ENCODE measurements around the gene STARD10.

The STARD10 gene

DNA sequence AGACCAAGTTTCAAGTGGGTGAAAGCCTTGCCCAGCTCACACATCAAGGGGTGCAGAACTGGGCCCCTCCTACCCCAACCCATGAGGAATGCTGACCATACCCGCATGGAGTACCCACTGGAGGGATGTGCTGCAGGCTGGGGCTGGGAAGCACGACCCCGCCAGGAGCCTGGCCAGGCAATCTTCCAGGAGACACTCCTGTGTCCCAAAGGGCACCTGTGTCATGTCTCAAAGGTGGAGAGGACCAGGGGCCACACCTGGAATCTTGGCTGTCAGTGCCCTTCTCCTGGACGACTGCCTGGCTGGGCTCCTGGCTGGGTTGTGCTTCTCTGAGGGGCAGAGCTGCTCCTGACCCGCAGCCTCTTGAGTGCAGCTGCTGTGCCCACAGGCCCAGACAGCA lies 48.3 kb downstream of the STARD10 start:
- no peak for DNase-seq (ENCODE audit: low read depth in 2 of 2)

DNA sequence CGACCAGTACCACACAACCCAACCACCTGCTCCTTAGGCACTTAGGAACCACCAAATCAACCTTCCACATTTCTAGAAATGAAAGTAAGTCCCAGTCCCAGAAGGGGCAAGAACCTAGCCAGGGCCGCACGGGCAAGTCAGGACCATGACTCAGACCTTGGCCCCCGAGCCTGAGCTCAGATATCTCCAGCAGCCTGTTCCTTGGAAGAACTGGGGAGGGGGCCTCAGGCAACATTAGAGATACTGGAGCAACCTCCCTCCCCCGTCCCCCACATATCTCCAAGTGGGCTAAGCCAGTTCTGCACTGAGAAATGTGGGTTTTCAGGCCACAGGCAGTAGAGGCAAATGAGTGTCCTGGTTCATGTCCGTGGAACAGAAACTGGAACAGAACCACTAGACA lies 49.4 kb downstream of the STARD10 start:
- DNase-seq (ENCODE audit: low read depth in 2 of 2) = no peak

DNA sequence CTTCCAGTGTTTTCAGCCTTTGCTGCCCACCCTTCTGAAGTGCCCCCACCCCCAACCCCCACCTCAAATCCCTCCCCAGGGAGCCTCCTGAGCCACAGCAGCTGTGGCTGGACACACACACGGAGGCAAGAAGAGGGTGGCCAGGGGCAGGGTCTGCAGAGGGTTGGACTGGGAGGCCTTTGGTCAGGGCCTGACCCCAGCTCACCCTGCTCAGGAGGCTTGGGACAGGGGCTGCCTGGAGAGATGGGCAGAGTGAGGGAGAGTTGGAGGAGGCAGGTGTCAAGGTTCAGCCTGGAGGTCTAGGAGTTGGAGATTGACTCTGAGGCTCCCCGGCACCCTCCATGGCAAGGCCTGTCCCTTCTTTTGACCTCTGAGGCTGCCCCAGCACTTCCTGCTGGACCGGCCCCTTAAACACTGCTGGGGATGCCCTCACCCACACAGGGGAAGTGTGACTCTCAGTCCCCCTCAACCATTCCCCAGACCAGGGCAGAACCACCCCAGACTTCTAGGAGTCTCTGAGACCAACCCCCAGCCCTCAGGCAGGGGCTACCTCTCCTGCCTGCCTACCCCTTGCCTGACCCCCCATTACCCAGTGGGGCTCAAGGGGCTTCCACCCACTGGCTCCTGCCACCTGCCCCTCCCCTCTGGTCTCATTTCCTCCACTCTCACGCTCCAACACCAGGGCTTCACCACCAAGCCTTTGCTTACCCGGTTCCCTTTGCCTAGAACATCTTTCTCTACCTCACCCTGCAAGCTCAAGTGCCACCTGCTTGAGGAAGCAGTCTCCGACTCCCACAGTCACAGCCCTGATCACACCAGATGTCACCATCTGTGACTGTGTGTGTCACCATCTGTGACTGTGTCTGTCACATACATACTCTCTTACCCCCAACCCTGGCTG lies 50.3 kb downstream of the STARD10 start:
- no peak for DNase-seq (ENCODE audit: low read depth in 2 of 2)

DNA sequence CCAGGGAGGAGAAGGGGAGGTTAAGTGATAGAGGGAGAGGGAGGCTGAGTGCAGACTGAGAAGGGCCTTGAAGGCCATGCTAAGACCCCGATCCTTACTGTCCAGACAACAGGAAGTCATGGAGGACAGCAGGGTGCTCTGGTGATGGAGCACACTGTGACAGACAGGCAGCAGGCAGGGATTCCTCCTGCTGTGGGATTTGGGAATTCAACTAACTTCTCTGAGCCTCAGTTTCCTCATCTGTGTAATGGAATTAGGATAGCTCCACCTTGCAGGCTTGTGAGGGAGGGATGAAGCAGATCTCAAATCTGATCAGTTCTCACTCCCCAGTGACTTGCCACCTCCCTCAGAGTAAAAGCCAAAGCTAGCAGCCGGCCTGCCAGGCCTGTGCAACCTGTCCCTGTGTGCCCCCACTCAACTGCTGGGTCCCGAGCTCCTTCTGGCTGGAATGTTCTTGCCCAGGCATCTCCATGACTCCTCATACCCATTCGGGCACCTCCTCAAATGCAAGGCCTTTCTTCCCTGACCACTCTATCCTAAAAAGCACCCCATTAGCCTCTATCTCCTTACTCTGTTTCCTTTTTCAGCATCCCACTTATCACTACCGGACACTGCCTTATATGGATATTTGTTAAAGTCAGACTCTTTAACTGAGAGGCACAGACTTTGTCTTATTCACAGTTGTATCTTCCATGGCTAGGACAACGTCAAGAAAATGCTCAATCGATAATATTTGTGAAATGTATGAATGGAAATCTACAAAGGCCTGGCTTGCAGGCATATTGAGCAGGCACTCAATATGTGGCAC lies 51.1 kb downstream of the STARD10 start:
- no peak for DNase-seq (ENCODE audit: low read depth in 2 of 2)

DNA sequence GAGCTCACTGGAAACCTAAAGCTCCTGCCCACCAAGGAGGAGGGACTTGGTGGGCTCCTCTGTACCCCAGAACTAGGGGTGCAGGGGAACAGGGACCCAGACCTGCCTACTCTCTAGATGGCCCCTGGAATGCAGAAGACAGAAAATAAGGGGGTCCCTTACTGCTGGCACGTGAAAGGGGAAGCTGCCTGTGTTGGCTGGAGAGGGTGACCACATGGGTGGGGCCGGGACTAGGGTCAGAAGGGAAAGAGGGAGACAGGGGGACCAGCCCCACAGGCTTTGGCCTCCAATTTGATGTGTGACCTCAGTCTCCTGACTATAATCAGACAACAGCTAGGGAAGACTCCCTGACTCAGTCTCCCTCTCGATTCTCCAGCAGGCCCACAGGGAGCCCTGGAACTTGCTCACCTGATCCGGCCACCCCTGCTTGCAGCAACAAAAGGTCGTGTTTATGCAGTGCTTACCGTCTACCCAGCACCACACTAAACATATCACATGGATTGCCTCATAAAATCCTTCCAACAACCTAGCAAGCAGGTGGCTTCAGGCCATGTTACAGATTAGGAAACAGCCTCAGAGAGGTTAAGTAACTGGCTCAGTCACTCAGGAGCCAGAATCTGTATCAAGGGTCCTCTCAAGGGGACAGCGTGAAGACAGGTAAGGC lies 51.9 kb downstream of the STARD10 start:
- DNase-seq (ENCODE audit: low read depth in 2 of 2) = no peak

- peak in 1 of 2 donors; percentile 32 for DNase-seq (ENCODE audit: low read depth in 2 of 2)
Observed at GRCh38 chr11:72741429-72741833, 52.4 kb downstream of the STARD10 start.

DNA sequence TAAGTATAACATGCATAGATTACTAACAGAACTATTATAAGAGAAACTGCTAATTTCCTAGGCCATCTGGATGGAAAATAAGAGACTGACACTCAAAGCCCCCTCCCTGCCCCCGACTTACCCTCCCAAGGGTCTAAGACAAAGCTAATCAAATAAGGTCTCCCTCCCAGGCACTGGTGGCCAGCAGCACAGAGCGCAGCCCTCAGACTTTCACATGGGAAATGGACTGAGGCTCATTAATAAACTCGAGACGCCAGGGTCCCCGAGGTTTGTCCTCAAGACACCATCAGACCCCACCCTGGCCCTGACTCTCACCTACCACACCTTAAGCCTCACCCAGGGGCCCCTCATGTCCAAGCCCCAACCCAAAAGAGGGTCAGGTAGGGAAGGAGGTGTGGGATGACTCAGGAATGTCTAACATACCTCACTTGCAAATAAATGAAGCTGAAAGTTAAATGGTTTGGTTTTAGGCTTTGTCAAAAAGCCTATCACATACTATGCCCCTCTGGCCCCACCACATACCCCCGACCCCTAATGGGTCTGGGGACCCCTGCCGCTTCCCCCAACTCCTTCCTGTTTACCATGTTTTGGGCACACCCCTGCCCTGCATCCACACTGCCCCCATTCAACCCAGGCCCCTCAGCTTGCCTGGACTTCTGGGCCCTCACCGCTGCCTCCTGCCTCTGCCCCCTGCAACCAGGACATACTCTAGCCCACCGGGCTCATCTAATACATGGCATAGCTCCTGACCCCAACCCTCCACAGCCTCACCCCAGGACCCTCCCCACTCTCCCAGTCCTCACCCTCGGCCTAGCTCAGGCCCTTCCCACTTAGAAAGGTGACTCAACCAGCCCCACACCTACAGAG lies 53.1 kb downstream of the STARD10 start:
- no peak for DNase-seq (ENCODE audit: low read depth in 2 of 2)

GRCh38 chr11:72740060-72740424 lies 53.8 kb downstream of the STARD10 start:
- no peak for DNase-seq (ENCODE audit: low read depth in 2 of 2)

DNA sequence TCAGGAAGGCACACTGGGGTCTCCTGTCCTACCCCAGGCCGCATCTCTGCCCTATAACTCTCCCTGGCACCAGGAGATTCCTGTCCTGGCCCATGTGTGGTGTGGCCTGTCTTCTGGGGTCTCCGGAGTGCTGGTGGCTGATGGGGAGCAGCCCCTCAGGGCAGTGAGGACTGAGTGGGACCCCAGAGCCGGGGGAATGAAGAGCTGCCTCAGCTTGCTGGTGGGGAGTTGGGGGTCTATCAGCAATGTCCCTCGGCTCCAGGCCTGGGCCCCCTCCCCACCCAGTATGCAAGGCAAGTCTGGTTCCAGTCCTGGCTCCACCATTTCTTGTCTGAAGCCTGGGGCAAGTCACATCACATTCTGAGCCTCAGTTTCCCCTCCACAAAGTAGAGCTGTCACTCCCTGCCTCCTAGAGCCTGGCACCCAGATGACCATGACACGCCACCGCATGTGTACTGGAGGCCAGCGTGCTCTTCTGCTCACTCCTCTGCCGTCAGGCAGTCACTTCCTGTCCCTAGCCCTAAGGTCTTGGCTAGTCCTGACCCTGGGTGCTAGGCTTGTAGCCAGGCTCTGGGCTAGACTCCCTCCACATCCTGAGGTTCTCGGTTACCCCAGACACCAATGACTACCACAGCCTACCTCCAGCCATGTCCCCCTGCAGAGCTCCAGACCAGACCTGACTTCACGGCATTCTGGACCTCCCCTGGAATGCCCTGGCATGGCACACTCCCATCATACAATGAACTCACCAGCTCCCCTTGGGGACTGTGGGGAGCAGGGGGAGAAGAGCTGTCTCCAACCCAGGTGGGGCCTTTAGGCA lies 54.4 kb downstream of the STARD10 start:
- DNase-seq (ENCODE audit: low read depth in 2 of 2) = no peak

GRCh38 chr11:72738199-72739141 lies 55.4 kb downstream of the STARD10 start:
- no peak for DNase-seq (ENCODE audit: low read depth in 2 of 2)

DNA sequence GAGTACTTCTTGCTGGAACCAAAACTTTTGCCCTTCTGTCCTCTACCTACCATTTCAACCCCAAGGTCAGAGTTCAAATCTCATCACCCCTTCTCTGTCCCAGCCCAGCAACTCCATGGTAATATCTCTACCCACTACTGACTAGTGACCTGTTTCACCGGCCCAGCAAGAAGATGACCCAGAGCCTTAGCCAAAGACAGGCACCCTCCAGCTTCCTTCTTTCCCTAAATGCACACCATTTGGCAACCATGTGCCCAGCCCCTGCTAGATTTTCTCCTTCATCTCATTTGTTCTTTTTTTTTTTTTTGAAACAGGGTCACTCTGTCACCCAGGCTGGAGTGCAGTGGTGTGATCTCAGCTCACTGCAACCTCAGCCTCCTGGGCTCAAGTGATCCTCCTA lies 56.5 kb downstream of the STARD10 start:
- DNase-seq (ENCODE audit: low read depth in 2 of 2) = no peak

- peak; percentile 56 to 62 for DNase-seq (ENCODE audit: low read depth in 2 of 2)
Observed at GRCh38 chr11:72736452-72737069, 57.3 kb downstream of the STARD10 start.

- no peak for DNase-seq (ENCODE audit: low read depth in 2 of 2)
Observed at GRCh38 chr11:72735495-72736027, 58.3 kb downstream of the STARD10 start.

GRCh38 chr11:72732329-72732728 lies 61.5 kb downstream of the STARD10 start:
- DNase-seq (ENCODE audit: low read depth in 2 of 2) = no peak

- DNase-seq (ENCODE audit: low read depth in 2 of 2) = no peak
Observed at GRCh38 chr11:72730737-72731136, 63.1 kb downstream of the STARD10 start.

DNA sequence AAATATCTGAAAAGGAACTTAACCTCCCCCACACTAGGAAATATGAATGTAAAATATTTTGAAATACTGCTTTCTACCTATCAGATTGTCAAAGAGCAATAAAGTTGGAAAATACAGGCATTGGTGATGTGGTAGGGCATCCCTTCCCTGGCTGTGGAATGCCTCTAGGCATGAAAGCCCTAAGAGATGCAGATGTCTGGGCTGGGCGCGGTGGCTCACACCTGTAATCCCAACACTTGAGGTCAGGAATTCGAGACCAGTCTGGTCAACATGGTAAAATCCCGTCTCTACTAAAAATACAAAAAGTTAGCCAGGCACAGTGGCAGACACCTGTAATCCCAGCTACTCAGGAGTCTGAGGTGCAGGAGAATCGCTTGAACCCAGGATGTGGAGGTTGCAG lies 63.6 kb downstream of the STARD10 start:
- no peak for DNase-seq (ENCODE audit: low read depth in 2 of 2)

DNA sequence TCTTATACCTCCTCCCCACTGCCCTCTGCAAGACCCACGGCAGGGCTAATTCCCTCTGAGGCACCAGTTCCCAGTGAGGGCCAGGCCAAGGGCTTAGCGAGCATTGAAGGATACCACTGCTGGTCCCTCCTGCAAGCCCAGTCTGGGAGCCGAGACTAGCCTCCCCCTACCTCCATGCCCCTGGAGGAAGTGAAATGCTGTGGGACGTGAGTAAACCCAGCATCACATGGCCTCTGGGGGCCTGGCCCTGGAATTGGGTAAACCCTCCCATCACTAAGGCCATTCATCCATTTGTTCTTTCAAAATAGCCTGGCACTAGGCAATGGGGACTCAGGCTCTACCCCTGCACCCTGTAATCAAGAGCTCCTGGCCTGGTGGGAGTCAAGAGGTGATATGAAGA lies 66.3 kb downstream of the STARD10 start:
- no peak for DNase-seq (ENCODE audit: low read depth in 2 of 2)

All from stimulated activated CD8-positive, alpha-beta memory T cell treated with anti-CD3 and anti-CD28 coated beads, Interleukin-7, amount 100 ng/mL, for 4 hours (primary cell).